ENCODE measurements around the gene RNF224. TPM values are rescaled to one million over a fixed set of nuclear protein-coding genes. Genes with fewer than 3 reads are reported as not detected.

Gene RNF224
- total and polyA plus RNA-seq, 2 of the 13 experiments (the other 11 are each of a cell fraction or from before 2014, with no cell fraction given) = 0.09 TPM; not detected in 1

GRCh38 chr9:137229903-137230704, 2.8 kb downstream of the RNF224 start:
- in situ Hi-C loops (cut with HindIII; ENCODE audit: extremely low pct_ligation_motif_present, low pct_unique_long_range_greater_than_20kb) = loop anchor here (5.0 kb wide), 2 partner anchors 43 to 118 kb away; partner anchors contain the start of genes ANAPC2, DPP7 and SSNA1
- H3K4me2 ChIP-seq (ENCODE audit: low read depth, low read length) = peak overlapping the region; percentile 96
- peak; percentile 30 for TF ChIP-seq HNF4A (CRISPR knock-in tag; IDR thresholded peaks at IDR 0.05)
- TF ChIP-seq HMG20B (CRISPR knock-in tag; conservative IDR thresholded peaks at IDR 0.05) = no peak
- no peak for TF ChIP-seq HNRNPUL1 (IDR thresholded peaks at IDR 0.05; ENCODE audit: low read depth, low read length)
- no peak for TF ChIP-seq ZNF646 (CRISPR knock-in tag; IDR thresholded peaks at IDR 0.05)
- no peak for TF ChIP-seq ZBTB43 (CRISPR knock-in tag; conservative IDR thresholded peaks at IDR 0.05)
- peak; percentile 58; the same call in 1 of the 2 replicates for TF ChIP-seq PBX2 (CRISPR knock-in tag; IDR thresholded peaks at IDR 0.05)
- 0 out of 2 replicates have a peak, but pooled peaks have one; percentile 23 for TF ChIP-seq ZFP90 (CRISPR knock-in tag; IDR thresholded peaks at IDR 0.05; ENCODE audit: borderline replicate concordance)
- TF ChIP-seq NR2C2 (CRISPR knock-in tag; IDR thresholded peaks at IDR 0.05; ENCODE audit: borderline replicate concordance) = peak; percentile 98
- TF ChIP-seq TAF1 (CRISPR knock-in tag; IDR thresholded peaks at IDR 0.05) = peak; percentile 46; the same call in 1 of the 2 replicates
- no peak for TF ChIP-seq CAMTA2 (CRISPR knock-in tag; IDR thresholded peaks at IDR 0.05; ENCODE audit: borderline replicate concordance)
- TF ChIP-seq KMT2A (CRISPR knock-in tag; IDR thresholded peaks at IDR 0.05) = peak; percentile 28; the same call in 1 of the 2 replicates
- TF ChIP-seq ZNF713 (CRISPR knock-in tag; IDR thresholded peaks at IDR 0.05) = peak; percentile 35; the same call in 1 of the 2 replicates
- TF ChIP-seq POLR2AphosphoS5 (IDR thresholded peaks at IDR 0.05; ENCODE audit: low read depth, low read length) = peak; percentile 25; the same call in 1 of the 2 replicates
- TF ChIP-seq ZNF564 (CRISPR knock-in tag; IDR thresholded peaks at IDR 0.05) = no peak
- TF ChIP-seq EEA1 (CRISPR knock-in tag; IDR thresholded peaks at IDR 0.05; ENCODE audit: borderline replicate concordance) = peak; percentile 8; the same call in 1 of the 2 replicates

More at GRCh38 chr9:137229903-137230704, 2.8 kb downstream of the RNF224 start:
- BruUV-seq (replicated peaks) = no TSS peak
- H3K4me3 ChIP-seq (replicated peaks in 1 of 3; ENCODE audit: insufficient read depth in 1 of 3, low read depth in 2 of 3, low read length in 3 of 3) = peak overlapping the region; percentile 53 to 72 (median 62)
- no peak for DNase-seq (ENCODE audit: low spot score)
- H3K9ac ChIP-seq (ENCODE audit: insufficient read depth, low read depth, low read length) = peak overlapping the region; percentile 65
- peaks cover 4% of the 10 kb centered on the region for H3K79me2 ChIP-seq (ENCODE audit: insufficient read depth, low read length)
- 2% methylated on average over 8 of the region's 31 CpGs for WGBS (ENCODE audit: low lambda C conversion rate)
- ChIA-PET POLR2A (interaction anchor here (0.9 to 2.7 kb wide), 14 partner anchors 8 to 144 kb away, joined by 3 to 16 read pairs (median 5); partner anchors contain the start of genes ANAPC2, MAN1B1, SSNA1 and TOR4A), CTCF (ENCODE audit: low intra/inter-chr PET ratio, low total read pairs) (no interaction called here)
- peak; percentile 46 for ATAC-seq
- H2AFZ ChIP-seq (ENCODE audit: low read length) = no peak overlapping the region
- FAIRE-seq = no peak
- peaks cover 75% of the 10 kb centered on the region for H3K4me1 ChIP-seq (ENCODE audit: insufficient read depth, low read length)
- peak overlapping the region; percentile 75 for H3K27ac ChIP-seq (ENCODE audit: extremely low read length, insufficient read depth, low read length)
- no peaks in the 10 kb centered on the region for H3K9me3 ChIP-seq (ENCODE audit: low read length)
- H3K36me3 ChIP-seq (replicated peaks in 1 of 2; ENCODE audit: control insufficient read depth in 1 of 2, insufficient read depth in 2 of 2, low read length in 2 of 2) = no peaks in the 10 kb centered on the region
- intact Hi-C loops (cut with micrococcal nuclease; ENCODE audit: unreplicated experiment) = no loop called here
- no peaks in the 10 kb centered on the region for H3K27me3 ChIP-seq (ENCODE audit: control insufficient read depth in 1 of 2, insufficient read depth in 2 of 2, low read length in 2 of 2)
- H4K20me1 ChIP-seq (ENCODE audit: insufficient read depth, low read length) = no peaks in the 10 kb centered on the region
